HG02981 (cell line): ENCODE results near the gene RFLNA.

Experiments
- ATAC-seq: cut with Tn5 transposase; IDR thresholded peaks from one replicate; pipeline ENCODE4 v1.9.1; 2021; ENCODE audit warnings: mild to moderate bottlenecking, moderate library complexity; ENCODE audit not compliant: unreplicated experiment

Gene RFLNA

DNA sequence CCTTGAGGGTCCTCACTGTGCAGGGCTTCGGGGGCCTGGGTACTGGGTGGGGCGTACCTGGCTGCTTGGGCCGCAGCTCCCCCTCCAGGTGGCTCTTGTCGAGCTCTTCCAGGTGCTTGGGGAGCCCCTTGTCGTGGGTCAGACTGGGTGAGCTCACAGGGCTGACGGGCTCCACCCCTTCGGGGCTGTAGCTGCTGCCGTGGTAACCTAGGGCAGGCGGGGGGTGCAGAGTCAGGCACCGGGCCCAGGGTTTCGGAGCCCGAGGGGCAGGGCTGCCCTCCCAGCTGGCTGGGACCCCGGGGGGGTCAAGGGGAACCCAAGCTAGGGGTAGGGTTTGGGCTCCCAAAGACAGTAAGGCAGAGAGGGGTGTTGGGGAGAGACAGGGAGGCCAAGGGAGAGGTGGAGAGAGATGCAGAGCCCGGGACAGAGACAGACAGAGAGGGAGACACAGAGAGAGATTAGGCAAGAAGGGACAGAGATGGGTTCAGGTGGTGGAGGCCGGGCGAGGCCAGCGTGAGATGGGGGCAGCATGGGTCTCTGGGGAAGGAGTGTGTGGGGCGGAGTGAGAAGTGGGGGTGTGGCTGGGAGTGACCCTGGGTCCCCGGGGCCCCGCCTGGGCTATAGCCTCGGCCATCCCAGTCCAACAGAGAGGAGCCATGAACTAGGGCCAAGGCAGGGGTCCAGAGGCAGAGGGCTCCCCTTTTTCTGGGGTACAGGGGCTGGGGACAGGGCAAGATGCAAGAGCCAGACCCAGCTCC, 40.7 kb downstream of the RFLNA start:
- no peak for ATAC-seq

GRCh38 chr12:124336184-124336437, 41.2 kb downstream of the RFLNA start:
- no peak for ATAC-seq

DNA sequence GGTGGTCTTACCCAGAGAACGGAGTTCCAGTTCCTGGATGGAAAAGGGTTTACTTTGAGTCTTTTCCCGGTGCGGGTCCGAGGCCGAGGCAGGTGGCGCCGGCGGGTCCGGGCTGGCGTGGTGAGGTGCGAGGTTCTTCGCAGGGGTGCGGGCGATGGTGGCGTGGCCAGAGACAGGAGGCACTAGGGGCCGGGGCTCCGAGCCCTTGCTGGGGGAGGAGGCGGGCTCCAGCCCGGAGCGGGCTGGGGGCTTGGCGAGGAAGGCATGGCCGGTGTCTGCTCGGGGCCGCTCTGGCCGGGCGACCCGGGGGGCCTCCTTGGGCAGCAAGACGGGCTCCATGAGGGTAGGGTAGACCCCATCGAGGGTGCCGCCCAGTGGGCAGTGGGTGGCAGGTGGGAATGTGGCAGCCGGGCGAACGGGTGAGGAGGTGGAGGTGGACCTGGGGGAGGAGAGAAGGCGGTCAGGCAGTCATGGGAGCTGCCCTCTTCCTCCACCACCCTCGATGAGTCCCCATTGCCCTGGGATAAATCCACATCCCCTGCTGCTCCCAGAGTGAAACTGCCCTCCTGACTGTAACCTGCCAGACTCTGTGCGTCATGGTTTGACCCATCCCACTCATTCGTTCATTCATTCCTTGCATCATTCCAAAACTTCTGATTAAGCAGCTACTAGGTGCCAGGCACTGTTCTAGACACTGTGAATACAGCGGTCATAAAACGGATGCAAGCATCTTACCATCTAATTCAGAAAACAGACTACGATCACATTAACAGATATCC, 42.0 kb downstream of the RFLNA start:
- no peak for ATAC-seq

DNA sequence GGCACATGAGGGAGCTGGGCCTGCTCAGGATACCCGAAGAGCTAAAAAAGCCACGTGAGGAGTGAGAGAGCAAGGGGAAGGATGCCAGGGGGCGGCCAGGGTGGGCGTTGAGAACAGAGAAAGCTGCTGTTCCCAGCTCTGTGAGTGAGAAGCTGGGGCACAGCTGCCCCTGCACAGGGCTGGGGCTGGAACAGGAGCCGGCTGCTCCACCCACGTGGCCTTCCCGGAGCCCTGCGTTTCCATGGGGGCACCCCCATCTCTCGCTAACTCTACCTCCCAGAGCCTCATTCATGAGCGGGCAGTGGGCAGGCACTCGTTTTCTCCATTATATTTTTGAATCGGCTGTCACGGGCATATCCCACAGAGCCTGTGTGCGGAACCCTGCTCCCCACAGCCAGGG, 42.7 kb downstream of the RFLNA start:
- no peak for ATAC-seq

GRCh38 chr12:124338448-124338847, 43.6 kb downstream of the RFLNA start:
- ATAC-seq = no peak

DNA sequence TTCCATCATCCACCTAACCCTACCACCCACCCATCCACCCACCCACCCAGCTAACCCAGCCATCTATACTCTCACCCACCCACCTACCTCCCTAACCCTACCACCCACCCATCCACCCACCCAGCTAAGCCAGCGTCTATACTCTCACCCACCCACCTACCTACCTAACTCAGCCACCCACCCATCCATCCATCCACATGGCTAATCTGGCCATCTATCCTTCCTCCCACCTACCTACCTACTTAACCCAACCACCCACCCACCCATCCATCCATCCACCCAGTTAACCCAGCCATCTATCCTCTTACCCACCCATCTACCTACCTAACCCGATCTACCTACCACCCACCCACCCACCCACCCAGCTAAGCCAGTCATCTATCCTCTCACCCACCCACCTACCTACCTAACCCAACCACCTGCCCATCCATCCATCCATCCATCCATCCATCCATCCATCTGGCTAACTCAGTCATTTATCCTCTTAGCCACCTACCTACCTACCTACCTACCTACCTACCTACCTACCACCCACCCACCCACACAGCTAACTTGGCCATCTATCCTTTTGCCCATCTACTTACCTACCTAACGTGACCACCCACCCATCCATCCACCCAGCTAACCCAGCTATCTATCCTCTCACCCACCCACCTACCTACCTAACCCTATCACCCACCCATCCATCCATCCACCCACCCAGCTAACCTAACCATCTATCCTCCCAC, 44.1 kb downstream of the RFLNA start:
- ATAC-seq = no peak

DNA sequence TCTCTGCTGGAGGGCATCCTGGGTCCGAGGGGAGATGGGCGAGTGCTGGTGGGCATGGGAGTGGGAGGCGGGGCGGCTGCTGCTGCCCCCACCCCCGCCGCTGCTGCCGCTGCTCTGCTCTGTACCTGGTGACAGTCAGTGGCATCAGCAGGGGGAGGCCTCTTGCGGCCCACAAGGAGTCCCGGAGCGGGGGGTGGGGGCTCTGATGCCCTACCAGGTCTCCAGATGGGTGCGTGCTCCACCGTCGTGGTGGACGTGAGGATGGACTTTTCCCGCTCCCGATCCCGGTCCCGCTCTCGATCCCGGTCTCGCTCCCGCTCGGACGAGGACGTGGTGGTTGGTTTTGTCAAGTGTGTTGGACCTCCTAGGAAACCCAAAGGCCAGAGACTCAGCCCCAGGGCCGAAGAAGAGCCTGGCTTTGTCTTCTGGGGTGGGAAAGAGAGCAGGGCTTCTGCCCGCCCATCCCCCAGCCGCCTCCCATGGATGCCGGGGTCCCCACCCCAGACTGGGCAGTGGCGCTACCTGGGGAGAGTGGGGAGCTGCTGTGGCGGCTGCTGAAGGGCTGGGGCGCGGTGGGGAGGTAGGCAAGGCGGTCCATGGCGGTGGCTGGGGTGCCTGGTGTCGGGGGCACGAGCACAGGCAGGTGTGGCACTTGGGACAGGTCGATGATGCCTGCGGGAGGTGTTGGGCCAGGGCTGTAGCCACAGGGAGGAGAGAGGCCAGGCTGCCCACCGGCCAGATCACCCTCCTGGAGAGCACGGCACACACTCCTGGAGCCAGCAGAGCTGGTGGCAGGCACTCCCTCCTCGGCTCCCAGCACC, 45.4 kb downstream of the RFLNA start:
- no peak for ATAC-seq

- ATAC-seq = no peak
These were observed 46.8 kb downstream of the RFLNA start for GRCh38 chr12:124341645-124342069.

- no peak for ATAC-seq
These were observed 49.1 kb downstream of the RFLNA start for GRCh38 chr12:124344022-124344421.

DNA sequence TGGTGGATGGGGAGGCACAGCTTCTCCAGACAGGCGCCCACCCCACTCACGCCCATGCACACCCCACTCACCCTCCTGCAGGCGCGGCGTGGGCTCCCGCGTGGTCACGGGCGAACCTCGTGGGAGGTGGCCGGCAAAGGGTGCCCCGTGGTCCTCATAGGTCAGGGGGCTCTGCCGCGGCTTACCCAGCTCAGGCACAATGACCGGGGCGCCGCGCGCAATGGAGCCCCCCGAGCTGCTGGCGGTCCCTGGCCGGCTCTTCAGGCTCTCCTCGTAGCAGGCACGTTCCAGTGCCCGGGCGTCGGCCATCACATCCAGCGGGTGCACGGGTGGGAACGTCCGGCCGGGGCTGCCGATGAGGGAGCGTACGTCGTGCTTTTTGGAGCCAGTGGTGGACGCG, 49.6 kb downstream of the RFLNA start:
- ATAC-seq = no peak

DNA sequence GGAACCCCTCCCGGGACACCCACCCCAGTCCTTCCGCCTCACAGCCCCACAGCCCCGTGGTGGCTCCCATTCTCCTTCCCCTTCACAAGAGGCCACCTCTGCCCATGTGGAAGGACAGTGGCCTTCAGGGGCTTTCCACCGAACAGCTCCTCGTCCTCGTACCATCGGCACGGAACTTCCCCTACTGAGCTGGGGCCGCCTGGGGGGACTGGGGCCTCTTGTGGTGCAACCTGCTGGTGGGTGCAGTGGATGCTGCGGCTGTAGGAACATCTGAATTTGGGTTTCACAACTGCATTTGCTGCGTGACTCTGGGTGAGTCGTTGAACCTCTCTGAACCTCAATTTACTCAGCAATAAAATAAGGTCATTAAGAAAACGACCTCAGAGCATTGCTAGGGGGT, 50.9 kb downstream of the RFLNA start:
- no peak for ATAC-seq

- no peak for ATAC-seq
These were observed 51.7 kb downstream of the RFLNA start for GRCh38 chr12:124346425-124347168.

GRCh38 chr12:124347335-124347734, 52.4 kb downstream of the RFLNA start:
- no peak for ATAC-seq

DNA sequence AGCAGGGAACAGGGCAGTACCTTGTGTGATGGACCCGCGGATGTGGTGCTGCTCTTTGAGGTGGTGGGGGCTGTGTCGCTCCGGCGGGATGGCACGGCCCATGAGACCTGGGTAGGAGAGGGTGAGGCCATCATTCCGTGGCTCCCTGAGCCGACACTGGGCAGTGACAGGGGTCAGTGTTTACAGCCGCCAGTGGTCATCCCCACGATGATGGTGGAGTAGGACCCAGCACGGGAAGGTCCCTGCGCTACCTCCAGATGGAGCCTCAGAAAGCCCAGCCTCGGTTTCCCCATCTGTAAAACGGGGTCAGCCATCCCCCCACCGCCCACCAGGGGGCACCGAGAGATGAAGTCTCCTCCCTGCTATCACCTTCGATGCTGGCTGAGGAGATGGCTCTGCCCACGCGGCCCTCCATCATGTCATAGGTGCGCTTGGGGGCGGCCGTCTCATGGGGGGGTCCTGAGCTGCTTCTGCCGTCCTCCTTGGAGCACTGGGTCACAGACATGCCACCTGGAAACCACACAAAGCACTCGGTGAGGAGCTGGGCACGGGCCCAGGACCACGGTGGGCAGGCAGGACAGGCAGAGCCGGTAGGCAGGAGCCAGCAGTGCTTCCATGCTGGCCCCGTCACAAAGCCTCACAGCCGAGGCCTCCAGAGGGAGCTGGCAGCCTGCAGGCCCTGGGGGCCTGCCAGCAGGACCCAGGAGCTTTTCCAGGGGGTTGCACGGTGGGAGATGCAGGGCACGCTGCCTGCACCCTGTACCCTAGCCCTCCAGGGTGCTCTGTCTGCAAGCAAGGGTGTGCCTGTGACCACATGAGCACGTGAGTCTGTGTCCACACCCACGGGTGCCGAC, 53.1 kb downstream of the RFLNA start:
- ATAC-seq = no peak

DNA sequence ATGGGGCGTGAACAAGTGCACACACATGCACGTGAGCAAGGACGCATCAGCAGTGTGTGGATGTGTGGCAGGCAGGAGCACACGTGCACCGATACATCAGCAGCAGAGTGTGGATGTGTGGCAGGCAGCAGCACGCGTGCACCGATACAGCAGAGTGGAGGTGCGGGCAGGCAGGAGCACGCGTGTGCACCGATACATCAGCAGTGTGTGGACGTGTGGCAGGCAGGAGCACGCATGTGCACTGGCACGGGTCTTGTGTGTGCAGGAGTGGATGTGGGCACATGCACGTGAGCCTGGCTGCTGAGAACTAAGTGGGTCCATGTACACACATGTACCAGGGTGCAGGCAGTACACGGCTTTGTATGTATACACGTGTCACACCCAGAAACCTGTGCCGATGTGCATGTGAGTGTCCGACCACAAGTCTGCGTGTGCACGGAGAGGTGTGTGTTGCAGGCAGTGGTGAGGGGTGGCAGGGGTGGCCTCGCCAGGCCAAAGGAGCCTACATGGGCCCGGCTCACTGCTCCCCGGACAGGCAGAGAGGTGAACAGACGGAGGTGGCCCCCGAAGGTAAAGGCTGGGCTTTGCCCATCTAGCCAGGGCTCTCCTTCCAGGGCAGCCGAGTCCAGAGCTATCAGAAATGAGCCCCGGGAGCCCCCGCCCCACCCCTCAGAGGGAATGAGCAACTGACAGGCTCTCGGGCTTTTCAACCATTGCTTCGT, 53.9 kb downstream of the RFLNA start:
- no peak for ATAC-seq

DNA sequence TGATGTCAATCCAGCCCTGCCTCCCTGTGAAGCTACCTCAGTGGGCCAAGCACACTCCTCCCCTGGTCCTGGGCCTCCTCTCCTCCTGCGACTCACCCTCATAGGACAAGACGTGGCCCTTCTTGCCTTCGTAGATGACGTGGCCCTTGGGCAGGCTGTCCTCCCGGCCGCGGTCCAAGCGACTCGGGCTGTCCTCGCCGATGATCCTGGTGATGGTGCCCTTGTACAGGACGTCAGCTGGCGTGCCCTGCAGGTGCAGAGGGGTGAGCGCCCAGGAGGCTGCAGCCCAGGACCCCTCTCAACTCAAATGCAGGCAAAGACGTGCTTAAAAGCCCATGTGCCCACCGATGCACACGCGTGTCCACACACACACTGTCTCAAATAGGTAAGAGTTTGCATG, 55.6 kb downstream of the RFLNA start:
- no peak for ATAC-seq

DNA sequence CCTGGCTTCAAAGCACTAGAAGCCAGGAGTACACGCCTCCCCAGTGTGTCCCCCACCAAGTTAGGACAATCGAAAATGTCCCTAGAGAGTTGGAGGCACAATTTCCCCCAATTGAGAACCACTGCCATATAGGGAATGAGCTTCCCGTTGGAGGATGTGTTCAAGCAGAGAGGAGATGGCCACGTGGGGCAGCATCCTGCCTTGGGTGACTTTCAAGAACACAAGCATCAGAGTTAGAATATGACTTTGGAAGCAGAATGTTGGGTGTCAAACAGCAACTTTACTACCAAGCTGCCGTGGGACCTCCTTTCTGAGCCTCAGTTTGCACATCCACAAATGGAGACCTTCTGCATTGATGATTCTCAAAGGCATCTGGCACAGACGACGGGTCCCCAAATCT, 56.5 kb downstream of the RFLNA start:
- ATAC-seq = no peak

DNA sequence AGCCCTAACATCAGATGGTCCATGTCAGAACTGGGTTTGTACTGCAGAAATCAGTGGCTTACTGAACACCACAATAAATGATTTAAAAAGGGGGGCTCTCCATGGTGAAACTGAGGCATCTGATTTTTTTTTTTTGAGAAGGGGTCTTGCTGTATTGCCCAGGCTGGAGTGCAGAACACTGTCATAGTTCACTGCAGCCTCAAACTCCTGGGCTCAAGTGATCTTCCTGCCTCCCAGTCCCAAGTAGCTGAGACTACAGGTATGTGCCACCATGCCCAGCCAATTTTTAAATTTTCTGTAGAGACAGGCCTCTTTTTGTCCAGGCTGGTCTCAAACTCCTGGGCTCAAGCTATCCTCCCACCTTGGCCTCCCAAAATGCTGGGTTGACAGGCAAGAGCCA, 57.4 kb downstream of the RFLNA start:
- no peak for ATAC-seq

DNA sequence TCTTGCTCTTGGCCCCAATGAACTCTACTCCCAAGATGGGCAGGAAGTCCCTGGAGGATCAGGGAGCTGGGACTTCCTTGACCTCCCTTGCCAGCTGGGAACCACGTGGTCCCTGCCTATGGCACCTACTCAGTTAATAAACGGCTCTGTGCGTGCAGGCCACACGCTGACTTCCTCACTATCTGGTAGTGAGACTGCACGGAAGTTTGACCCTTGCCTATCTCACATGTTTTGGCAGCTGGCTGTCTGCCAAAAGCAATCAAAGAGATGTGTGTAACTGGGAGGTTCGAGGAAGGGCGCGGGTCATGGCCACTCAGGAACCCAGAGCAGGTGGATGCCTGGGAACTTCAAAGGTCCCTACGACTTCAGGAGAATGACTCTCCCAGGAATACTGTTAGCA, 57.9 kb downstream of the RFLNA start:
- ATAC-seq = no peak
